Thoracic aorta (tissue), 2 donors: Measurements from ENCODE around the gene STIP1. TPM values are rescaled to one million over a fixed set of nuclear protein-coding genes. Genes with fewer than 3 reads are reported as not detected.

Experiments used
- ATAC-seq: fragments of 150-250 bp; one replicate; pipeline ENCODE4 v1.8.0; 2017; ENCODE audit warnings: low read depth; ENCODE audit not compliant: insufficient number of reproducible peaks, low FRiP score
- DNase-seq: peaks from one replicate; pipeline ENCODE4 v3.0.0-alpha.2; 2020; ENCODE audit warnings: low spot score
- H3K27ac ChIP-seq, 2 donors: fragments of 200-600 bp; sonication (generic); 1 replicate in 1 of 2; 2 replicates in 1 of 2; pipeline ENCODE4 v1.5.1; 2016; ENCODE audit warnings: mild to moderate bottlenecking in 2 of 2, moderate library complexity in 2 of 2
- H3K27me3 ChIP-seq: fragments of 200-600 bp; sonication (generic); replicated peaks from 2 replicates; pipeline ENCODE4 v1.6.0; 2016; ENCODE audit warnings: mild to moderate bottlenecking; ENCODE audit not compliant: insufficient read depth
- H3K36me3 ChIP-seq: fragments of 200-600 bp; sonication (generic); one replicate; pipeline ENCODE4 v1.5.1; 2016
- H3K4me1 ChIP-seq, 2 donors: fragments of 200-600 bp; sonication (generic); 1 replicate in 1 of 2; 2 replicates in 1 of 2; pipeline versions ENCODE4 v1.5.1 to v1.6.0; 2016; ENCODE audit warnings: low read depth in 2 of 2, mild to moderate bottlenecking in 1 of 2; ENCODE audit not compliant: control insufficient read depth in 1 of 2
- H3K4me3 ChIP-seq: fragments of 200-600 bp; sonication (generic); 2 replicates; pipeline ENCODE4 v1.5.1; 2016; ENCODE audit warnings: mild to moderate bottlenecking
- H3K9me3 ChIP-seq: fragments of 200-600 bp; sonication (generic); 2 replicates; pipeline ENCODE4 v1.5.1; 2016
- total RNA-seq, 2 donors: library from RNA; depleted of rRNA; stranded (reverse); fragments of >200 nt; gene quantifications; one replicate each; pipeline versions ENCODE4 v1.1.0 to v1.2.3, GENCODE V29; 2016
- TF ChIP-seq, protein P1 (sequence below): fragments of 200-600 bp; sonication (generic); IDR thresholded peaks from one replicate; pipeline ENCODE4 v1.5.1; 2019; ENCODE audit warnings: antibody characterized with exemption

The STIP1 gene
- total RNA-seq, 2 donors from 2014 or later = 74.7 to 91.2 TPM

DNA sequence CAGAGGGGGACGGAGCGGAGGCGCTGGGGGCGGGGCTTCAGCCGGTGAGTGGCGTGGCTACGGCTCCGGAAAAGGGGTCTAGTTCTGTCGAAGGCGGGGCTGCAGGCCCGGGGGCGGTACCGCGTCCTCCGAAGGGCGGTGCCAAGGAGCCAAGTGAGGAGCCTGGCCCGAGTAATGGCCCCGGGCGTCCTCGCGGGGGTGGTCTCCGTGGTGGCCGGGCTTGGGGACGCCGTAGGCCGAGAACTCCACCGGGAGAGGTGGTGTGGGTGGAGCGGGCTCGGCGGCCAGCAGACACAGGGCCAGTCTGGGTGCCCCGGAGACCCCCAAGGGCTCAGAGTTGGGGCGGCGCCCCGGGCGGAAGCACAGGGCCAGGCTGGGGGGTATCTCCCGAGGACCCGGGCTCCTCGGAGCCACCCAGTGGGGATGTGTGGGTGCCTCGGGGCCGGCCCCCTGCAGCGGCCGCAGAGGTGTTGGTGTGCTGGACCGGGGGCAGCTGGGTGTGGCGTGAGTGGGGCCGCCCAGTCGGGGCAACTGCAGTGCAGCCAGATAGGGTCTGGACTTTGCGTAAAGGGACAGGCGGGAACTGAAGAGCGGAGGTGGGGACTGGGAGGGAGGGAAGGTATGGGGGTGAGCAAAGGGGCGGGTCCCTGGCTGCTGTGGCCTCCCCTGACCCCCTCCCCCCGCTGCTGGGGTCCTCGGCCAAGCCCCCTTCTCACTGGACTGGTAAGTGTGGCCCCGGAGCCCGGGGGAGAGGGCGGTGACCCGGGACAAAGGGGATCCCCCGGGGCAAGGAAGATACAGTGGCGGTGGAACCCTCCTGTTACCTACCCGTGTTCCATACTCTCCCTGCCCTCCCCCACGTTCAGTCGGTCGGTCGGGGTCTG, 55.8 kb downstream of the STIP1 start:
- DNase-seq (no peak), ATAC-seq (no peak)
- Histone ChIP-seq H3K27me3 (no peaks in the 10 kb centered on the region), H3K9me3 (no peaks in the 10 kb centered on the region), H3K36me3 (peaks cover 19% of the 10 kb centered on the region), H3K4me1 (peaks cover 16 to 43% of the 10 kb centered on the region in 2 donors), H3K4me3 (peak overlapping the region; percentile 92), H3K27ac (peak overlapping the region; percentile 94 to 99)
- TF ChIP-seq, protein P1, sequence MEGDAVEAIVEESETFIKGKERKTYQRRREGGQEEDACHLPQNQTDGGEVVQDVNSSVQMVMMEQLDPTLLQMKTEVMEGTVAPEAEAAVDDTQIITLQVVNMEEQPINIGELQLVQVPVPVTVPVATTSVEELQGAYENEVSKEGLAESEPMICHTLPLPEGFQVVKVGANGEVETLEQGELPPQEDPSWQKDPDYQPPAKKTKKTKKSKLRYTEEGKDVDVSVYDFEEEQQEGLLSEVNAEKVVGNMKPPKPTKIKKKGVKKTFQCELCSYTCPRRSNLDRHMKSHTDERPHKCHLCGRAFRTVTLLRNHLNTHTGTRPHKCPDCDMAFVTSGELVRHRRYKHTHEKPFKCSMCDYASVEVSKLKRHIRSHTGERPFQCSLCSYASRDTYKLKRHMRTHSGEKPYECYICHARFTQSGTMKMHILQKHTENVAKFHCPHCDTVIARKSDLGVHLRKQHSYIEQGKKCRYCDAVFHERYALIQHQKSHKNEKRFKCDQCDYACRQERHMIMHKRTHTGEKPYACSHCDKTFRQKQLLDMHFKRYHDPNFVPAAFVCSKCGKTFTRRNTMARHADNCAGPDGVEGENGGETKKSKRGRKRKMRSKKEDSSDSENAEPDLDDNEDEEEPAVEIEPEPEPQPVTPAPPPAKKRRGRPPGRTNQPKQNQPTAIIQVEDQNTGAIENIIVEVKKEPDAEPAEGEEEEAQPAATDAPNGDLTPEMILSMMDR = peak; percentile 8

DNA sequence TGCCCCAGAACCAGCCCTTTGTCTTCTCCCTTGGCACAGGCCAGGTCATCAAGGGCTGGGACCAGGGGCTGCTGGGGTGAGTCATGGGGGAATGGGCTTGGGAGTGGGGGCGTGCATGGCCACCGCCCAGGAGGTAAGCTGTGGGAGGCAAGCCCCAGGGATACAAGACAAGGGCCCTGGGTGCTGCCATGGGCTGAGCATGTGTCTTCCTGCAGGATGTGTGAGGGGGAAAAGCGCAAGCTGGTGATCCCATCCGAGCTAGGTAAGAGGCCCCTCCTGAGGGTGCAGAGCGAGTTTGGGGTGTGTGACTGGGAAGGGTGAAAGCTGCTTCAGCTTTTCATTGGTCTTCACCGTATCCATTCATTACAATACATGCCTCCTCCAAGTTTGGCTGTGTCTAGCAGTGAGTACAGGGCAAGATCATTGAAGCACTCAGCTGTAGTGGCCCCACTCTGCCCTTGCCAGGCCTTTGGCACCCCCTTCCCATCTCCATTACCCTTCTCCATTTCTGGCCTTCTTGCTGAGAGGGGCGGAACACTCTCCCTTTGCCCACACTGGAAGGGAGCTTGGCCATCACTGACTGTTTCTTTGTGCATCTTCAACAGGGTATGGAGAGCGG, 57.4 kb downstream of the STIP1 start:
- ATAC-seq (no peak), DNase-seq (no peak)
- H3K36me3 ChIP-seq = peaks cover 9% of the 10 kb centered on the region
- H3K27ac ChIP-seq = no peak overlapping the region
- TF ChIP-seq, protein P1 = no peak
- no peaks in the 10 kb centered on the region for H3K9me3 ChIP-seq
- H3K27me3 ChIP-seq = no peaks in the 10 kb centered on the region
- H3K4me3 ChIP-seq = no peak overlapping the region
- peaks cover 16 to 49% of the 10 kb centered on the region in 2 donors for H3K4me1 ChIP-seq

DNA sequence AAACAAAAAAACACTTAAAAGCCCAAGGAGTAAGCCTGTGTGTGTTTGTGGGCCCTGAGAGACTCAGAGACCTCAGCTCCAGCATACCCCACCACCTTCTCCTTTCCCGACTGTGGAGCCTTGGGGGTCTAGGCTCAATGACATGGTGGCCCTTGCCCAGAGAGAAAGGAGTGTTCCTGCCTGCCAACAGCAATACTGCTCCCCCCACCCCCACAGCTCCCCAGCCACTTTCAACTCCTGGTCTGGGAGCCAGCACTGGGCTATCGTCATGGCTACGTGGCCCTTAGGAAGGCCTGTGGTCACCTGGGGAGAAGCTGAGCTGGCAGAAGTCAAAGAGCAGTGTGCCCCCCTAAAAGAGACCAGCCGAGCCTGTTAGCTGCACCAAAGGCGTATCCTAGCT, 58.1 kb downstream of the STIP1 start:
- Histone ChIP-seq H3K36me3 (peaks cover 9% of the 10 kb centered on the region), H3K4me3 (no peak overlapping the region), H3K4me1 (peaks cover 16 to 49% of the 10 kb centered on the region in 2 donors), H3K27ac (peak overlapping the region in 1 of 2 donors; percentile 90), H3K27me3 (no peaks in the 10 kb centered on the region), H3K9me3 (no peaks in the 10 kb centered on the region)
- DNase-seq (no peak), ATAC-seq (no peak)
- TF ChIP-seq, protein P1 = no peak

- H3K4me3 ChIP-seq = peak overlapping the region; percentile 73
- no peaks in the 10 kb centered on the region for H3K27me3 ChIP-seq
- peaks cover 9% of the 10 kb centered on the region for H3K36me3 ChIP-seq
- DNase-seq (no peak), ATAC-seq (no peak)
- TF ChIP-seq, protein P1 = no peak
- peaks cover 16 to 45% of the 10 kb centered on the region in 2 donors for H3K4me1 ChIP-seq
- no peaks in the 10 kb centered on the region for H3K9me3 ChIP-seq
- H3K27ac ChIP-seq = peak overlapping the region; percentile 78 to 90
Measured at GRCh38 chr11:64244966-64245365, 59.0 kb downstream of the STIP1 start.

GRCh38 chr11:64245401-64245796, 59.4 kb downstream of the STIP1 start:
- Histone ChIP-seq H3K4me3 (peak overlapping the region; percentile 73), H3K27me3 (no peaks in the 10 kb centered on the region), H3K9me3 (no peaks in the 10 kb centered on the region), H3K27ac (peak overlapping the region; percentile 78 to 90), H3K36me3 (peaks cover 9% of the 10 kb centered on the region), H3K4me1 (peaks cover 14 to 40% of the 10 kb centered on the region in 2 donors)
- TF ChIP-seq, protein P1 = no peak
- ATAC-seq (no peak), DNase-seq (no peak)
